ENCODE data around the gene ENPP6. TPM values are rescaled to one million over a fixed set of nuclear protein-coding genes. Genes with fewer than 3 reads are reported as not detected.

The ENPP6 gene
- total and polyA plus RNA-seq, 2 experiments from 2014 or later, result 0.11 TPM; not detected in 1

DNA sequence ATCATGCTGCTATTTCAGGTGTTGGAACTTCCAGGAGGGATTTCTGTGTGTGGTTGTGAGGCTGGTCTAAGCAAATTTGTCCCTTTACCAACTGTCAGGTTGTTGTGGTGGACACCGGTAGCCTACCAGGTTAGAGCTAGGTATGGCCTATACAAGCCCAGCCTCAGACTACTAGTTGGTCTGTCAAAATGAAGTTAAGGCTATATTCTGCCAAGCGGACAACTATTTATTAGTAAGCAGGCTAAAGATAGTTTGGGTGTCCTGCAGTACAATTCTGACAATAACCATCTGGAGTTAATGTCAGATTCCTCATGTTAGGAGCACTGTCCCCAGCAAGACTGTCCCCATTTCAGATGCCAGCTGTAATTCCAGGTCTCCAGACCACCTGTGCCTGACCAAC, 13.9 kb upstream of the ENPP6 start:
- Histone ChIP-seq H3K4me2 (no peak overlapping the region), H3F3A (replicated peaks; ENCODE audit: low read depth) (no peaks in the 10 kb centered on the region), H3K27me3 (ENCODE audit: insufficient read depth) (no peaks in the 10 kb centered on the region), H3K27ac (ENCODE audit: low read depth) (no peak overlapping the region), H3K4me1 (ENCODE audit: insufficient read depth) (no peaks in the 10 kb centered on the region), H3K36me3 (ENCODE audit: insufficient read depth) (no peaks in the 10 kb centered on the region; the same call in 1 of the 2 replicates), H3K4me3 (no peak overlapping the region), H4K20me1 (replicated peaks; ENCODE audit: insufficient read depth) (no peaks in the 10 kb centered on the region), H3K9me2 (ENCODE audit: insufficient read depth) (no peaks in the 10 kb centered on the region; the same call in 1 of the 2 replicates), H3K79me2 (replicated peaks; ENCODE audit: insufficient read depth) (no peaks in the 10 kb centered on the region), H2AFZ (no peak overlapping the region; the same call in 1 of the 2 replicates)
- Mint-ChIP-seq H3K27ac (no peak overlapping the region), H3K4me1 (no peaks in the 10 kb centered on the region; the same call in 2 of the 3 replicates), H3K27me3 (ENCODE audit: insufficient read depth, low read depth, poor library complexity) (no peaks in the 10 kb centered on the region), H3K9me3 (no peaks in the 10 kb centered on the region), H3K4me3 (no peak overlapping the region), H3K36me3 (ENCODE audit: low read depth) (no peaks in the 10 kb centered on the region)
- ATAC-seq, result no peak
- TF ChIP-seq CREB1 (CRISPR knock-in tag; IDR thresholded peaks at IDR 0.05; ENCODE audit: low read depth) (no peak), NANOG (IDR thresholded peaks at IDR 0.05; ENCODE audit: borderline replicate concordance) (no peak), REST (IDR thresholded peaks at IDR 0.05; ENCODE audit: unreplicated experiment) (no peak), JUNB (IDR thresholded peaks at IDR 0.05; ENCODE audit: unreplicated experiment) (no peak), EZH2 (IDR thresholded peaks at IDR 0.05; ENCODE audit: low read depth, unreplicated experiment) (no peak), STAT1 (IDR thresholded peaks at IDR 0.05; ENCODE audit: unreplicated experiment) (no peak), ZNF331 (CRISPR knock-in tag; IDR thresholded peaks at IDR 0.05; ENCODE audit: low read depth) (no peak), ZNF114 (CRISPR knock-in tag; IDR thresholded peaks at IDR 0.05) (no peak), EZH2phosphoT487 (IDR thresholded peaks at IDR 0.05; ENCODE audit: unreplicated experiment) (no peak), CTCF (conservative IDR thresholded peaks at IDR 0.05; ENCODE audit: low read depth in 2 of 2) (no peak), POLR2AphosphoS5 (IDR thresholded peaks at IDR 0.05; ENCODE audit: low read depth) (no peak), ETS1 (IDR thresholded peaks at IDR 0.05) (no peak)
- TF ChIP-seq, protein P1, sequence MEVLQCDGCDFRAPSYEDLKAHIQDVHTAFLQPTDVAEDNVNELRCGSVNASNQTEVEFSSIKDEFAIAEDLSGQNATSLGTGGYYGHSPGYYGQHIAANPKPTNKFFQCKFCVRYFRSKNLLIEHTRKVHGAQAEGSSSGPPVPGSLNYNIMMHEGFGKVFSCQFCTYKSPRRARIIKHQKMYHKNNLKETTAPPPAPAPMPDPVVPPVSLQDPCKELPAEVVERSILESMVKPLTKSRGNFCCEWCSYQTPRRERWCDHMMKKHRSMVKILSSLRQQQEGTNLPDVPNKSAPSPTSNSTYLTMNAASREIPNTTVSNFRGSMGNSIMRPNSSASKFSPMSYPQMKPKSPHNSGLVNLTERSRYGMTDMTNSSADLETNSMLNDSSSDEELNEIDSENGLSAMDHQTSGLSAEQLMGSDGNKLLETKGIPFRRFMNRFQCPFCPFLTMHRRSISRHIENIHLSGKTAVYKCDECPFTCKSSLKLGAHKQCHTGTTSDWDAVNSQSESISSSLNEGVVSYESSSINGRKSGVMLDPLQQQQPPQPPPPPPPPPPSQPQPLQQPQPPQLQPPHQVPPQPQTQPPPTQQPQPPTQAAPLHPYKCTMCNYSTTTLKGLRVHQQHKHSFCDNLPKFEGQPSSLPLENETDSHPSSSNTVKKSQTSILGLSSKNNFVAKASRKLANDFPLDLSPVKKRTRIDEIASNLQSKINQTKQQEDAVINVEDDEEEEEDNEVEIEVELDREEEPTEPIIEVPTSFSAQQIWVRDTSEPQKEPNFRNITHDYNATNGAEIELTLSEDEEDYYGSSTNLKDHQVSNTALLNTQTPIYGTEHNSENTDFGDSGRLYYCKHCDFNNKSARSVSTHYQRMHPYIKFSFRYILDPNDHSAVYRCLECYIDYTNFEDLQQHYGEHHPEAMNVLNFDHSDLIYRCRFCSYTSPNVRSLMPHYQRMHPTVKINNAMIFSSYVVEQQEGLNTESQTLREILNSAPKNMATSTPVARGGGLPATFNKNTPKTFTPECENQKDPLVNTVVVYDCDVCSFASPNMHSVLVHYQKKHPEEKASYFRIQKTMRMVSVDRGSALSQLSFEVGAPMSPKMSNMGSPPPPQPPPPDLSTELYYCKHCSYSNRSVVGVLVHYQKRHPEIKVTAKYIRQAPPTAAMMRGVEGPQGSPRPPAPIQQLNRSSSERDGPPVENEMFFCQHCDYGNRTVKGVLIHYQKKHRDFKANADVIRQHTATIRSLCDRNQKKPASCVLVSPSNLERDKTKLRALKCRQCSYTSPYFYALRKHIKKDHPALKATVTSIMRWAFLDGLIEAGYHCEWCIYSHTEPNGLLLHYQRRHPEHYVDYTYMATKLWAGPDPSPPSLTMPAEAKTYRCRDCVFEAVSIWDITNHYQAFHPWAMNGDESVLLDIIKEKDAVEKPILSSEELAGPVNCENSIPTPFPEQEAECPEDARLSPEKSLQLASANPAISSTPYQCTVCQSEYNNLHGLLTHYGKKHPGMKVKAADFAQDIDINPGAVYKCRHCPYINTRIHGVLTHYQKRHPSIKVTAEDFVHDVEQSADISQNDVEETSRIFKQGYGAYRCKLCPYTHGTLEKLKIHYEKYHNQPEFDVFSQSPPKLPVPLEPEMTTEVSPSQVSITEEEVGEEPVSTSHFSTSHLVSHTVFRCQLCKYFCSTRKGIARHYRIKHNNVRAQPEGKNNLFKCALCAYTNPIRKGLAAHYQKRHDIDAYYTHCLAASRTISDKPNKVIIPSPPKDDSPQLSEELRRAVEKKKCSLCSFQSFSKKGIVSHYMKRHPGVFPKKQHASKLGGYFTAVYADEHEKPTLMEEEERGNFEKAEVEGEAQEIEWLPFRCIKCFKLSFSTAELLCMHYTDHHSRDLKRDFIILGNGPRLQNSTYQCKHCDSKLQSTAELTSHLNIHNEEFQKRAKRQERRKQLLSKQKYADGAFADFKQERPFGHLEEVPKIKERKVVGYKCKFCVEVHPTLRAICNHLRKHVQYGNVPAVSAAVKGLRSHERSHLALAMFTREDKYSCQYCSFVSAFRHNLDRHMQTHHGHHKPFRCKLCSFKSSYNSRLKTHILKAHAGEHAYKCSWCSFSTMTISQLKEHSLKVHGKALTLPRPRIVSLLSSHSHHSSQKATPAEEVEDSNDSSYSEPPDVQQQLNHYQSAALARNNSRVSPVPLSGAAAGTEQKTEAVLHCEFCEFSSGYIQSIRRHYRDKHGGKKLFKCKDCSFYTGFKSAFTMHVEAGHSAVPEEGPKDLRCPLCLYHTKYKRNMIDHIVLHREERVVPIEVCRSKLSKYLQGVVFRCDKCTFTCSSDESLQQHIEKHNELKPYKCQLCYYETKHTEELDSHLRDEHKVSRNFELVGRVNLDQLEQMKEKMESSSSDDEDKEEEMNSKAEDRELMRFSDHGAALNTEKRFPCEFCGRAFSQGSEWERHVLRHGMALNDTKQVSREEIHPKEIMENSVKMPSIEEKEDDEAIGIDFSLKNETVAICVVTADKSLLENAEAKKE (CRISPR knock-in tag; IDR thresholded peaks at IDR 0.05), result no peak
- no peak for DNase-seq (ENCODE audit: low spot score)
